ENCODE results near the gene NRF1. TPM values are rescaled to one million over a fixed set of nuclear protein-coding genes. Genes with fewer than 3 reads are reported as not detected.

NRF1 gene
- total RNA-seq, 2 donors from 2014 or later, result 22.9 to 26.4 TPM

DNA sequence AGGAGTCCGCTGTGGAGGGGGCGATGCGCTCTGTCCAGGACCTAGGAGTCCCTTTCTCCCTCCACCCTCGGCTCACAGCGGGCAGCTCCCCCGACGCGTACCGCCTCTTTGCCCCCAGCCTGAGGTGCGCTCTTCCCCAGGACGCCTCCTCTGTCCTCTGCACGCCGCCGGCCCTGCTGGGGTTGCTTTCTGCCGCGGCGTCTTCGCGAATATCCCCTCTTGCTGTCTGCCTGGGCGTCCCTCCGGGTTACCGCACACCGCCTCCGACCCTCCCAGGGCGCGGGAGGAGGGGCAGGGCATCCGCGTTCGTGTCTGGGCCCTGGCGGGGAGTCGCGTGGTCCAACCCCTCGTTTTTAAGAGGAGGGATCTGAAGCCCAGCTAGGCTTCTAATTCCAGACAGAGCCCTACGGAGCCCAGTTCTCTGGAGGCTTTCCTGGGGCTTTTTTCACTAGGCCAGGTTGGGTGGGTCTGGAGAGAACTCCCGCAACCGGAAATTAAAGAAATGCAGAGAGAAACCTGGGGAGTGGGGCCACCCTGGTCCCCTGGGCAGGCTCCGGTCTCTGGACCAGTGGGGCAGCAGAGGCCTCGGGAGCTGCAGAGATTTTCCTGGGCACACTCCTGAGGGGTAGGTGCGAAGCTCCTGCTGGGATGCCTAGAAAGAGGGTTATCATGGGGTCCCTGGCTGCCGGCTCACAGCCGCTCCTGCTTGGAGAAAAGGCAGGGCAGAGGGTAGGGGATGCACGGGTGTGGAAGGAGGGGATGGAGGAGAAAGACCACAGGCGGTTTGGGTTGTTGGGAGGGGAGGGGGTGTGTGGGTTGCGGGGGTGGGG lies 174.4 kb downstream of the NRF1 start:
- DNase-seq, result peak; percentile 74
- Histone ChIP-seq H3K4me1 (ENCODE audit: control insufficient read depth, insufficient read depth, low read length) (peaks cover 6% of the 10 kb centered on the region), H3K27me3 (ENCODE audit: control insufficient read depth, insufficient read depth, low read length, poor library complexity, severe bottlenecking) (peaks cover 100% of the 10 kb centered on the region), H3K4me3 (ENCODE audit: low read length) (peak overlapping the region; percentile 40), H3K9me3 (ENCODE audit: control insufficient read depth, low read length) (peaks cover 4% of the 10 kb centered on the region), H3K27ac (ENCODE audit: low read depth, low read length) (no peak overlapping the region), H3K36me3 (ENCODE audit: control insufficient read depth, insufficient read depth, low read length) (no peaks in the 10 kb centered on the region), H3K9ac (ENCODE audit: extremely low read depth, low read length, poor library complexity, severe bottlenecking) (no peak overlapping the region)
- 2 to 4% methylated on average over 17 to 42 of the region's 44 CpGs for WGBS, 2 experiments (ENCODE audit: insufficient coverage in 1 of 2, insufficient read length in 1 of 2)
- Mint-ChIP-seq H3K4me1 (peaks cover 15% of the 10 kb centered on the region), H3K36me3 (ENCODE audit: low read depth) (no peaks in the 10 kb centered on the region), H3K27ac (no peak overlapping the region), H3K9me3 (no peaks in the 10 kb centered on the region), H3K27me3 (ENCODE audit: insufficient read depth) (peaks cover 100% of the 10 kb centered on the region), H3K4me3 (peak overlapping the region; percentile 46)
- TF ChIP-seq, protein P1, sequence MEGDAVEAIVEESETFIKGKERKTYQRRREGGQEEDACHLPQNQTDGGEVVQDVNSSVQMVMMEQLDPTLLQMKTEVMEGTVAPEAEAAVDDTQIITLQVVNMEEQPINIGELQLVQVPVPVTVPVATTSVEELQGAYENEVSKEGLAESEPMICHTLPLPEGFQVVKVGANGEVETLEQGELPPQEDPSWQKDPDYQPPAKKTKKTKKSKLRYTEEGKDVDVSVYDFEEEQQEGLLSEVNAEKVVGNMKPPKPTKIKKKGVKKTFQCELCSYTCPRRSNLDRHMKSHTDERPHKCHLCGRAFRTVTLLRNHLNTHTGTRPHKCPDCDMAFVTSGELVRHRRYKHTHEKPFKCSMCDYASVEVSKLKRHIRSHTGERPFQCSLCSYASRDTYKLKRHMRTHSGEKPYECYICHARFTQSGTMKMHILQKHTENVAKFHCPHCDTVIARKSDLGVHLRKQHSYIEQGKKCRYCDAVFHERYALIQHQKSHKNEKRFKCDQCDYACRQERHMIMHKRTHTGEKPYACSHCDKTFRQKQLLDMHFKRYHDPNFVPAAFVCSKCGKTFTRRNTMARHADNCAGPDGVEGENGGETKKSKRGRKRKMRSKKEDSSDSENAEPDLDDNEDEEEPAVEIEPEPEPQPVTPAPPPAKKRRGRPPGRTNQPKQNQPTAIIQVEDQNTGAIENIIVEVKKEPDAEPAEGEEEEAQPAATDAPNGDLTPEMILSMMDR (conservative IDR thresholded peaks at IDR 0.05), result no peak

DNA sequence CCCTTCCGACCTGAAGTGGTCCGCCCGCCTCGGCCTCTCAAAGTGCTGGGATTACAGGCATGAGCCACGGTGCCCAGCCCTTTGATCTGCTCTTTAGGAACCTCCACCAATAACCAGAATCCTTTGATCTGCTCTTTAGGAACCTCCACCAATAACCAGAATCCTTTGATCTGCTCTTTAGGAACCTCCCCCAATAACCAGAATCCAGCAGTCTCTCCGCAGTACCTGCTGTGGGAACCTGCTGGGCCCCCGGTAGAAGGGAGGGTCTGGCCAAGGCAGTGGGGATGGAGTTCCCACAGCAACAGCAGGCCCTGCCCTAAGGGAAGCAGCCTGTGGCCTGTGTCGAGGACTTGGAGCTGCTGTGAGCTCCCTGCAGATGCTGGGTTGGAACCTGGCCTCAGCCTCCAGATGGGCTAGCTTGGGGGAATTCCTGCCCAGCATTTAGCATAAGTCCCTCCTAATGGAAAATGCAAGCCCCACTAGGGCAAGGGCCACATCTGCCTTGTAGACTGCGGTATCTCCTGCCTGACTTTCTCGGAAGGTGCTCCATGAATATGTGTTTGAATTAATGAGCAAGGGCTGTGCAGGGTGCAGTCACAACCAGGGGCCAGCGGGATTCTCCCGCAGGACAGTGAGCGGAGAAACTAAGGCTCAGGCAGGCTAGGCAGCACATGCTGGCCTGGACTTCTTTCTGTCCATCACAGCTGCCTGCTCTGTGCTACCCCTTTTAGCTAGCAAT lies 175.5 kb downstream of the NRF1 start:
- peak; percentile 73 for DNase-seq
- H3K9ac ChIP-seq (ENCODE audit: extremely low read depth, low read length, poor library complexity, severe bottlenecking), result no peak overlapping the region
- H3K4me3 ChIP-seq (ENCODE audit: low read length), result no peak overlapping the region
- H3K9me3 ChIP-seq (ENCODE audit: control insufficient read depth, low read length), result peaks cover 4% of the 10 kb centered on the region
- Mint-ChIP-seq H3K36me3 (ENCODE audit: low read depth) (no peaks in the 10 kb centered on the region), H3K4me3 (no peak overlapping the region), H3K27me3 (ENCODE audit: insufficient read depth) (peaks cover 98% of the 10 kb centered on the region), H3K27ac (no peak overlapping the region), H3K4me1 (peaks cover 10% of the 10 kb centered on the region), H3K9me3 (no peaks in the 10 kb centered on the region)
- no peak overlapping the region for H3K27ac ChIP-seq (ENCODE audit: low read depth, low read length)
- 25 to 48% methylated on average over 9 to 13 of the region's 13 CpGs for WGBS, 2 experiments (ENCODE audit: insufficient coverage in 1 of 2, insufficient read length in 1 of 2)
- H3K4me1 ChIP-seq (ENCODE audit: control insufficient read depth, insufficient read depth, low read length), result peaks cover 6% of the 10 kb centered on the region
- peaks cover 100% of the 10 kb centered on the region for H3K27me3 ChIP-seq (ENCODE audit: control insufficient read depth, insufficient read depth, low read length, poor library complexity, severe bottlenecking)
- H3K36me3 ChIP-seq (ENCODE audit: control insufficient read depth, insufficient read depth, low read length), result no peaks in the 10 kb centered on the region
- TF ChIP-seq, protein P1 (conservative IDR thresholded peaks at IDR 0.05), result no peak

DNA sequence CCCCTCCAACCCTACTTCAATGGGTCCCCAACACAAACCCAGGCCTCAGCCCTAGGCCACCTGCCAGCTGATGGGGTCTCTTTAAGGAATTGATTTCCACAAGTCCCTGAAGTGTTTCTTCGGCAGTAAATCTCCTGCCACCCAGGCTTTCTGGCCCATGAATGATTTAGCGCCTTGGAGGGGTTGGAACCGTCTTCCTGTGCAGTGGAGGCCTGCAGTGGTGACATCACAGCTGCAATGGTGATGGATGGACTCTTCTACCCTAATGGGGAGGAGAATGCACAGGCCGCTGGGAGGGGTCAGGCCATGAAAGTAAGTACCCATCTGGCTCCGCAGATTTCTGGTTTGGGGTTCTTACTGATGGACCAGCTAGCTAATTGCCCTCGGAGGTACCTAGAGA lies 177.5 kb downstream of the NRF1 start:
- no peaks in the 10 kb centered on the region for H3K4me1 ChIP-seq (ENCODE audit: control insufficient read depth, insufficient read depth, low read length)
- H3K36me3 Mint-ChIP-seq (ENCODE audit: low read depth), result no peaks in the 10 kb centered on the region
- no peak overlapping the region for H3K4me3 Mint-ChIP-seq
- H3K9me3 Mint-ChIP-seq, result no peaks in the 10 kb centered on the region
- H3K27ac ChIP-seq (ENCODE audit: low read depth, low read length), result no peak overlapping the region
- H3K27me3 ChIP-seq (ENCODE audit: control insufficient read depth, insufficient read depth, low read length, poor library complexity, severe bottlenecking), result peaks cover 81% of the 10 kb centered on the region
- WGBS, 2 experiments (ENCODE audit: insufficient coverage in 1 of 2, insufficient read length in 1 of 2), result 92 to 93% methylated on average over 5 to 6 of the region's 6 CpGs
- H3K27ac Mint-ChIP-seq, result no peak overlapping the region
- H3K9ac ChIP-seq (ENCODE audit: extremely low read depth, low read length, poor library complexity, severe bottlenecking), result no peak overlapping the region
- no peaks in the 10 kb centered on the region for H3K36me3 ChIP-seq (ENCODE audit: control insufficient read depth, insufficient read depth, low read length)
- peaks cover under 1% of the 10 kb centered on the region for H3K4me1 Mint-ChIP-seq
- peaks cover 80% of the 10 kb centered on the region for H3K27me3 Mint-ChIP-seq (ENCODE audit: insufficient read depth)
- no peak for DNase-seq
- no peaks in the 10 kb centered on the region for H3K9me3 ChIP-seq (ENCODE audit: control insufficient read depth, low read length)
- no peak overlapping the region for H3K4me3 ChIP-seq (ENCODE audit: low read length)
- TF ChIP-seq, protein P1 (conservative IDR thresholded peaks at IDR 0.05), result no peak

Data from endodermal cell (in vitro differentiated cells).